ENCODE measurements around the gene MAN2A1.

MAN2A1 gene

DNA sequence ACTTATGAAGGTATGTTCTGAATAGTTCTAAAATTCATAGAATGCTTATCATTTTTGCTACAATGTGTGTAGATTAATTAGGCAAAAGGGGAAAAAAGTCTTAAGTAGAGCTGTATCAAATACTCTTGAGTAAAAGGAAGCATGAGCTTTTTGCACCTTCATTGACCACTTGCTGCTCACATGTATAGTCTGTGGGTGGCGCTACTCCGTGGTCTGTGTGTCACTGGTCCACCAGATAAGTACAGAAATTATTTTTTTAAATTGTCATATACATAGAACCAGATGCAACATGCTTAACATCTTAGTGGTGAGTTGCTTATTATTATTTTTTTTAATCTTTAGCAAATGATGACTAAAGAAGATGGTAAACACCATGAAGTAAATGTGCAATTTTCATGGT, 130.2 kb downstream of the MAN2A1 start:
- TF ChIP-seq KLF8 (tag by site-specific recombination; IDR thresholded peaks at IDR 0.05), result no peak
- ChIA-PET POLR2A (no interaction called here), CTCF (interaction anchor here (0.7 to 1.2 kb wide), 3 partner anchors 11 to 263 kb away, joined by 3 to 5 read pairs (median 4); no protein-coding TSS in a partner anchor)
- Histone ChIP-seq H3K9me3 (ENCODE audit: control insufficient read depth, insufficient read depth, low read depth, low read length) (no peaks in the 10 kb centered on the region), H3K27ac (ENCODE audit: extremely low read depth, low read depth, low read length) (no peak overlapping the region), H3K36me3 (ENCODE audit: control insufficient read depth in 2 of 2, insufficient read depth in 1 of 2, low read length in 2 of 2) (peaks cover 6 to 23% of the 10 kb centered on the region in 2 experiments; a peak in 2 of 3 replicates), H3K4me1 (ENCODE audit: control insufficient read depth, insufficient read depth, low read length) (no peaks in the 10 kb centered on the region), H3K4me3 (ENCODE audit: low read depth, low read length) (no peak overlapping the region)

DNA sequence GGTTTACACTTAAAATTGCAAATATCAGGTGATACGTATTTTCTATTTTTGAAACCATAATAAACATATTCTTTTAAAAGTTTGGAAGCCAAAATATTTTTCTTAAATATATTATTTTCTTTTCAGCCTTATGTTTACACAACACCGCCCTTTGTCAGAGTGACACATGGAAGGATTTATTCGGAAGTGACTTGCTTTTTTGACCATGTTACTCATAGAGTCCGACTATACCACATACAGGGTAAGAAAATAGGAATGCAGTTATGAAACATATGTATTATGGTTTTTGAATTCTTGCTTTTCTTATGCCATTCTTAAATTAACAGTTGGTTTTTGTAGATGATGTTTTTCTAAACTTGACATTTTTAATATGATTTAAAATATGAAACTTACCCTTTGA, 133.9 kb downstream of the MAN2A1 start:
- Histone ChIP-seq H3K36me3 (ENCODE audit: control insufficient read depth in 2 of 2, insufficient read depth in 1 of 2, low read length in 2 of 2) (peaks cover 6 to 25% of the 10 kb centered on the region in 2 experiments; a peak in 2 of 3 replicates), H3K27ac (ENCODE audit: extremely low read depth, low read depth, low read length) (no peak overlapping the region), H3K9me3 (ENCODE audit: control insufficient read depth, insufficient read depth, low read depth, low read length) (no peaks in the 10 kb centered on the region), H3K4me3 (ENCODE audit: low read depth, low read length) (no peak overlapping the region), H3K4me1 (ENCODE audit: control insufficient read depth, insufficient read depth, low read length) (no peaks in the 10 kb centered on the region)
- ChIA-PET POLR2A (no interaction called here), CTCF (interaction anchor here (0.7 kb wide), 1 partner anchor 72 kb away, joined by 3 read pairs; no protein-coding TSS in a partner anchor)
- TF ChIP-seq ZNF747 (tag by site-specific recombination; IDR thresholded peaks at IDR 0.05) (no peak), ZFP69B (tag by site-specific recombination; IDR thresholded peaks at IDR 0.05) (no peak), ZNF2 (tag by site-specific recombination; IDR thresholded peaks at IDR 0.05) (no peak), ZNF837 (tag by site-specific recombination; IDR thresholded peaks at IDR 0.05) (no peak), SALL2 (tag by site-specific recombination; IDR thresholded peaks at IDR 0.05; ENCODE audit: borderline replicate concordance) (no peak), ZNF768 (tag by site-specific recombination; IDR thresholded peaks at IDR 0.05) (no peak), ZNF121 (tag by site-specific recombination; IDR thresholded peaks at IDR 0.05) (no peak), ZNF660 (tag by site-specific recombination; IDR thresholded peaks at IDR 0.05) (no peak), ZNF585B (tag by site-specific recombination; IDR thresholded peaks at IDR 0.05) (no peak), ZNF473 (tag by site-specific recombination; IDR thresholded peaks at IDR 0.05) (no peak), ZNF223 (tag by site-specific recombination; IDR thresholded peaks at IDR 0.05) (no peak), ZNF140 (tag by site-specific recombination; IDR thresholded peaks at IDR 0.05) (no peak), OVOL3 (tag by site-specific recombination; IDR thresholded peaks at IDR 0.05) (no peak), ZNF664 (tag by site-specific recombination; IDR thresholded peaks at IDR 0.05) (no peak)
- TF ChIP-seq, protein P1, sequence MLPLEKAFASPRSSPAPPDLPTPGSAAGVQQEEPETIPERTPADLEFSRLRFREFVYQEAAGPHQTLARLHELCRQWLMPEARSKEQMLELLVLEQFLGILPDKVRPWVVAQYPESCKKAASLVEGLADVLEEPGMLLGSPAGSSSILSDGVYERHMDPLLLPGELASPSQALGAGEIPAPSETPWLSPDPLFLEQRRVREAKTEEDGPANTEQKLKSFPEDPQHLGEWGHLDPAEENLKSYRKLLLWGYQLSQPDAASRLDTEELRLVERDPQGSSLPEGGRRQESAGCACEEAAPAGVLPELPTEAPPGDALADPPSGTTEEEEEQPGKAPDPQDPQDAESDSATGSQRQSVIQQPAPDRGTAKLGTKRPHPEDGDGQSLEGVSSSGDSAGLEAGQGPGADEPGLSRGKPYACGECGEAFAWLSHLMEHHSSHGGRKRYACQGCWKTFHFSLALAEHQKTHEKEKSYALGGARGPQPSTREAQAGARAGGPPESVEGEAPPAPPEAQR (tag by site-specific recombination; IDR thresholded peaks at IDR 0.05), result no peak
- TF ChIP-seq, protein P2, sequence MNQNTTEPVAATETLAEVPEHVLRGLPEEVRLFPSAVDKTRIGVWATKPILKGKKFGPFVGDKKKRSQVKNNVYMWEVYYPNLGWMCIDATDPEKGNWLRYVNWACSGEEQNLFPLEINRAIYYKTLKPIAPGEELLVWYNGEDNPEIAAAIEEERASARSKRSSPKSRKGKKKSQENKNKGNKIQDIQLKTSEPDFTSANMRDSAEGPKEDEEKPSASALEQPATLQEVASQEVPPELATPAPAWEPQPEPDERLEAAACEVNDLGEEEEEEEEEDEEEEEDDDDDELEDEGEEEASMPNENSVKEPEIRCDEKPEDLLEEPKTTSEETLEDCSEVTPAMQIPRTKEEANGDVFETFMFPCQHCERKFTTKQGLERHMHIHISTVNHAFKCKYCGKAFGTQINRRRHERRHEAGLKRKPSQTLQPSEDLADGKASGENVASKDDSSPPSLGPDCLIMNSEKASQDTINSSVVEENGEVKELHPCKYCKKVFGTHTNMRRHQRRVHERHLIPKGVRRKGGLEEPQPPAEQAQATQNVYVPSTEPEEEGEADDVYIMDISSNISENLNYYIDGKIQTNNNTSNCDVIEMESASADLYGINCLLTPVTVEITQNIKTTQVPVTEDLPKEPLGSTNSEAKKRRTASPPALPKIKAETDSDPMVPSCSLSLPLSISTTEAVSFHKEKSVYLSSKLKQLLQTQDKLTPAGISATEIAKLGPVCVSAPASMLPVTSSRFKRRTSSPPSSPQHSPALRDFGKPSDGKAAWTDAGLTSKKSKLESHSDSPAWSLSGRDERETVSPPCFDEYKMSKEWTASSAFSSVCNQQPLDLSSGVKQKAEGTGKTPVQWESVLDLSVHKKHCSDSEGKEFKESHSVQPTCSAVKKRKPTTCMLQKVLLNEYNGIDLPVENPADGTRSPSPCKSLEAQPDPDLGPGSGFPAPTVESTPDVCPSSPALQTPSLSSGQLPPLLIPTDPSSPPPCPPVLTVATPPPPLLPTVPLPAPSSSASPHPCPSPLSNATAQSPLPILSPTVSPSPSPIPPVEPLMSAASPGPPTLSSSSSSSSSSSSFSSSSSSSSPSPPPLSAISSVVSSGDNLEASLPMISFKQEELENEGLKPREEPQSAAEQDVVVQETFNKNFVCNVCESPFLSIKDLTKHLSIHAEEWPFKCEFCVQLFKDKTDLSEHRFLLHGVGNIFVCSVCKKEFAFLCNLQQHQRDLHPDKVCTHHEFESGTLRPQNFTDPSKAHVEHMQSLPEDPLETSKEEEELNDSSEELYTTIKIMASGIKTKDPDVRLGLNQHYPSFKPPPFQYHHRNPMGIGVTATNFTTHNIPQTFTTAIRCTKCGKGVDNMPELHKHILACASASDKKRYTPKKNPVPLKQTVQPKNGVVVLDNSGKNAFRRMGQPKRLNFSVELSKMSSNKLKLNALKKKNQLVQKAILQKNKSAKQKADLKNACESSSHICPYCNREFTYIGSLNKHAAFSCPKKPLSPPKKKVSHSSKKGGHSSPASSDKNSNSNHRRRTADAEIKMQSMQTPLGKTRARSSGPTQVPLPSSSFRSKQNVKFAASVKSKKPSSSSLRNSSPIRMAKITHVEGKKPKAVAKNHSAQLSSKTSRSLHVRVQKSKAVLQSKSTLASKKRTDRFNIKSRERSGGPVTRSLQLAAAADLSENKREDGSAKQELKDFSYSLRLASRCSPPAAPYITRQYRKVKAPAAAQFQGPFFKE (tag by site-specific recombination; IDR thresholded peaks at IDR 0.05; ENCODE audit: borderline replicate concordance), result no peak
- TF ChIP-seq, protein P3, sequence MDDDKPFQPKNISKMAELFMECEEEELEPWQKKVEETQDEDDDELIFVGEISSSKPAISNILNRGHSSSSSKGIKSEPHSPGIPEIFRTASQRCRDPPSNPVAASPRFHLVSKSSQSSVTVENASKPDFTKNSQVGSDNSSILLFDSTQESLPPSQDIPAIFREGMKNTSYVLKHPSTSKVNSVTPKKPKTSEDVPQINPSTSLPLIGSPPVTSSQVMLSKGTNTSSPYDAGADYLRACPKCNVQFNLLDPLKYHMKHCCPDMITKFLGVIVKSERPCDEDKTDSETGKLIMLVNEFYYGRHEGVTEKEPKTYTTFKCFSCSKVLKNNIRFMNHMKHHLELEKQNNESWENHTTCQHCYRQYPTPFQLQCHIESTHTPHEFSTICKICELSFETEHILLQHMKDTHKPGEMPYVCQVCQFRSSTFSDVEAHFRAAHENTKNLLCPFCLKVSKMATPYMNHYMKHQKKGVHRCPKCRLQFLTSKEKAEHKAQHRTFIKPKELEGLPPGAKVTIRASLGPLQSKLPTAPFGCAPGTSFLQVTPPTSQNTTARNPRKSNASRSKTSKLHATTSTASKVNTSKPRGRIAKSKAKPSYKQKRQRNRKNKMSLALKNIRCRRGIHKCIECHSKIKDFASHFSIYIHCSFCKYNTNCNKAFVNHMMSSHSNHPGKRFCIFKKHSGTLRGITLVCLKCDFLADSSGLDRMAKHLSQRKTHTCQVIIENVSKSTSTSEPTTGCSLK (tag by site-specific recombination; IDR thresholded peaks at IDR 0.05), result no peak
- TF ChIP-seq, protein P4, sequence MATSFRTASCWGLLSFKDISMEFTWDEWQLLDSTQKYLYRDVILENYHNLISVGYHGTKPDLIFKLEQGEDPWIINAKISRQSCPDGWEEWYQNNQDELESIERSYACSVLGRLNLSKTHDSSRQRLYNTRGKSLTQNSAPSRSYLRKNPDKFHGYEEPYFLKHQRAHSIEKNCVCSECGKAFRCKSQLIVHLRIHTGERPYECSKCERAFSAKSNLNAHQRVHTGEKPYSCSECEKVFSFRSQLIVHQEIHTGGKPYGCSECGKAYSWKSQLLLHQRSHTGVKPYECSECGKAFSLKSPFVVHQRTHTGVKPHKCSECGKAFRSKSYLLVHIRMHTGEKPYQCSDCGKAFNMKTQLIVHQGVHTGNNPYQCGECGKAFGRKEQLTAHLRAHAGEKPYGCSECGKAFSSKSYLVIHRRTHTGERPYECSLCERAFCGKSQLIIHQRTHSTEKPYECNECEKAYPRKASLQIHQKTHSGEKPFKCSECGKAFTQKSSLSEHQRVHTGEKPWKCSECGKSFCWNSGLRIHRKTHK (tag by site-specific recombination; IDR thresholded peaks at IDR 0.05), result no peak
- TF ChIP-seq, protein P5, sequence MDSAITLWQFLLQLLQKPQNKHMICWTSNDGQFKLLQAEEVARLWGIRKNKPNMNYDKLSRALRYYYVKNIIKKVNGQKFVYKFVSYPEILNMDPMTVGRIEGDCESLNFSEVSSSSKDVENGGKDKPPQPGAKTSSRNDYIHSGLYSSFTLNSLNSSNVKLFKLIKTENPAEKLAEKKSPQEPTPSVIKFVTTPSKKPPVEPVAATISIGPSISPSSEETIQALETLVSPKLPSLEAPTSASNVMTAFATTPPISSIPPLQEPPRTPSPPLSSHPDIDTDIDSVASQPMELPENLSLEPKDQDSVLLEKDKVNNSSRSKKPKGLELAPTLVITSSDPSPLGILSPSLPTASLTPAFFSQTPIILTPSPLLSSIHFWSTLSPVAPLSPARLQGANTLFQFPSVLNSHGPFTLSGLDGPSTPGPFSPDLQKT (IDR thresholded peaks at IDR 0.05; ENCODE audit: borderline replicate concordance, low read depth, low read length), result no peak
- TF ChIP-seq, protein P6, sequence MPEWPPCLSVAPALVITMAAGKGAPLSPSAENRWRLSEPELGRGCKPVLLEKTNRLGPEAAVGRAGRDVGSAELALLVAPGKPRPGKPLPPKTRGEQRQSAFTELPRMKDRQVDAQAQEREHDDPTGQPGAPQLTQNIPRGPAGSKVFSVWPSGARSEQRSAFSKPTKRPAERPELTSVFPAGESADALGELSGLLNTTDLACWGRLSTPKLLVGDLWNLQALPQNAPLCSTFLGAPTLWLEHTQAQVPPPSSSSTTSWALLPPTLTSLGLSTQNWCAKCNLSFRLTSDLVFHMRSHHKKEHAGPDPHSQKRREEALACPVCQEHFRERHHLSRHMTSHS (tag by site-specific recombination; IDR thresholded peaks at IDR 0.05), result no peak
